Measurements from ENCODE around the gene OGN.

DNA sequence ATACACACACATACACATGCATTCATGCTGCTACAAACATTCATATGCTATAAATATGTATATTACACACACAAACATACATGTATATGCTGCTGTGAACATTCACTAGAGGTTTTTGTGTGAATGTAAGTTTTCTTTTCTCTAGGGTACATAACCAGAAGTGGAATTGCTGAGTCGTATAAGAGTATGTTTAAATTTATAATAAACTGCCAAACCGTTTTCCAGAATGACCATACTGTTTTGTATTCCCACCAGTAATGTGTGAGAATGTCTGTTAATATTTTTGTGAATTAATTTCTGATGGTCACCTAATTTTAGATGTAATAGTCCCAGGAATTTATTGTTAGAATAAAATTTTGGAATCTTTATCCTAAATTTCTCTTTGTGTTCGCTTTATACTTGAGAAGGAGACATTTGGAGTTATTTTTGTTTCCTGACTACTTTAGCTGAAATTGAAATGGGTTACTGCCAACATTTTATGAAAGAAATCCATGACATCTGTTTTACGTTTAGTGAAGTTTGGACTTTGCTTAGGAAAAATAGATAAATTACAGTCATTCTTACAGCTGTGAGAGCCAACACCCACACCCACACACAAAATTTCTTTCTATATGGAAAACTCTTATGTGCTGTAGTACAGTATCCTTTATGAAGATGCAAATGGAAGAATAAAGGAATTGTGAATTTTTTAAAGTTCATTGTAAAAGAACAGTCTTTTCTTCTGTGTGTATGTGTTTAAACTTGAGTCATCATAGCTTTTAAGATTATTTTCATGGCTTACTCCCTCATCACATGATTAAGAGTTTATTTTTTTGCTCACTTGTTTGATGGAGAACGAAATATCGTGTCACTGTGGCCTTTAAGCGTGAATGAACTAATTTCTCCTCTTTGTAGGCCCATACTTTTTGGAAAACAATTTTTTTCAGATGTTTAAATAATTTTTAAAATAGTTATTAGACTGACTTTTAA is 54.3 kb downstream of the OGN start:
- TF ChIP-seq CTCF (IDR thresholded peaks at IDR 0.05; ENCODE audit: extremely low read depth in 1 of 2, insufficient read depth in 1 of 2, low read depth in 1 of 2, low read length in 2 of 2) (no peak), EZH2 (IDR thresholded peaks at IDR 0.05; ENCODE audit: borderline replicate concordance, low read depth, low read length, severe bottlenecking) (no peak), POLR2A (IDR thresholded peaks at IDR 0.05; ENCODE audit: low read depth, low read length) (no peak), GATA2 (IDR thresholded peaks at IDR 0.05; ENCODE audit: insufficient read depth, insufficient read length, low read depth, low read length) (no peak), JUN (IDR thresholded peaks at IDR 0.05; ENCODE audit: borderline replicate concordance, insufficient read depth, insufficient read length, low read depth) (no peak), POLR2AphosphoS5 (IDR thresholded peaks at IDR 0.05; ENCODE audit: insufficient read depth, low read depth, low read length) (no peak), MYC (IDR thresholded peaks at IDR 0.05; ENCODE audit: low read depth, low read length) (no peak)
- TF ChIP-seq, protein P1, sequence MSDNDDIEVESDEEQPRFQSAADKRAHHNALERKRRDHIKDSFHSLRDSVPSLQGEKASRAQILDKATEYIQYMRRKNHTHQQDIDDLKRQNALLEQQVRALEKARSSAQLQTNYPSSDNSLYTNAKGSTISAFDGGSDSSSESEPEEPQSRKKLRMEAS (IDR thresholded peaks at IDR 0.05; ENCODE audit: insufficient read depth, insufficient read length) = no peak

Measured in endothelial cell of umbilical vein (primary cell).